ENCODE results near the gene BNC2.

BNC2 gene

DNA sequence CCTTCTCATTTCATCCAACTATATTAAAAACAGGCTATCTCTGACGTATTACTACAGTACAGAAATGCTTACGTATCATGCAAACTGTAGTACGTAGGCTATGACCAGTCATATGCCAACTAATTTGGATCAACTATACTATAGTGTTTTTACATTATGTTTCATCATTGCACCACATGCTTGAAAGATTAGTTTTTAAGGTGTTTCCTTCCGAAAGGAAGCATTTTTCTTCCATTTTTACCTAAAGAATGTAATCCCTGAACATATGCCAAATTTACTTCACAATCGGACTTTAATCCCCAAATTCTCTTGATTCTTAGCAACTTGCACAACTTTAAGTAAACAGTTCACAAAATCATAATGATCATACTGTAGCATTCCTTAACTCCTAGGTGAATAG lies 153.9 kb downstream of the BNC2 start:
- no peaks in the 10 kb centered on the region for H3F3A ChIP-seq (ENCODE audit: insufficient read depth, low read length)
- no peaks in the 10 kb centered on the region for H3K4me1 ChIP-seq (ENCODE audit: insufficient read depth, low read length, severe bottlenecking)
- H4K20me1 ChIP-seq (ENCODE audit: insufficient read depth, low read length) = no peaks in the 10 kb centered on the region
- no peaks in the 10 kb centered on the region for H3K36me3 ChIP-seq (ENCODE audit: insufficient read depth, low read length)
- no peak overlapping the region for H3K27ac ChIP-seq (ENCODE audit: low read depth, low read length, poor library complexity, severe bottlenecking)
- TF ChIP-seq, protein P1, sequence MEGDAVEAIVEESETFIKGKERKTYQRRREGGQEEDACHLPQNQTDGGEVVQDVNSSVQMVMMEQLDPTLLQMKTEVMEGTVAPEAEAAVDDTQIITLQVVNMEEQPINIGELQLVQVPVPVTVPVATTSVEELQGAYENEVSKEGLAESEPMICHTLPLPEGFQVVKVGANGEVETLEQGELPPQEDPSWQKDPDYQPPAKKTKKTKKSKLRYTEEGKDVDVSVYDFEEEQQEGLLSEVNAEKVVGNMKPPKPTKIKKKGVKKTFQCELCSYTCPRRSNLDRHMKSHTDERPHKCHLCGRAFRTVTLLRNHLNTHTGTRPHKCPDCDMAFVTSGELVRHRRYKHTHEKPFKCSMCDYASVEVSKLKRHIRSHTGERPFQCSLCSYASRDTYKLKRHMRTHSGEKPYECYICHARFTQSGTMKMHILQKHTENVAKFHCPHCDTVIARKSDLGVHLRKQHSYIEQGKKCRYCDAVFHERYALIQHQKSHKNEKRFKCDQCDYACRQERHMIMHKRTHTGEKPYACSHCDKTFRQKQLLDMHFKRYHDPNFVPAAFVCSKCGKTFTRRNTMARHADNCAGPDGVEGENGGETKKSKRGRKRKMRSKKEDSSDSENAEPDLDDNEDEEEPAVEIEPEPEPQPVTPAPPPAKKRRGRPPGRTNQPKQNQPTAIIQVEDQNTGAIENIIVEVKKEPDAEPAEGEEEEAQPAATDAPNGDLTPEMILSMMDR (IDR thresholded peaks at IDR 0.05; ENCODE audit: low read length) = no peak
- no peak for TF ChIP-seq EZH2 (IDR thresholded peaks at IDR 0.05; ENCODE audit: borderline replicate concordance, low read length)
- H3K79me2 ChIP-seq (ENCODE audit: insufficient read depth, low read length) = no peaks in the 10 kb centered on the region
- H3K4me3 ChIP-seq (ENCODE audit: low read depth, low read length, poor library complexity, severe bottlenecking) = no peak overlapping the region
- H3K9me3 ChIP-seq (ENCODE audit: low read length) = no peaks in the 10 kb centered on the region
- H3K4me2 ChIP-seq (ENCODE audit: low read length) = no peak overlapping the region
- no peaks in the 10 kb centered on the region for H3K9me2 ChIP-seq (ENCODE audit: low read depth, low read length)
- no peak overlapping the region for H2AFZ ChIP-seq (ENCODE audit: low read length)
- H3K27me3 ChIP-seq (ENCODE audit: insufficient read depth, low read length) = no peaks in the 10 kb centered on the region
- H3K9ac ChIP-seq (ENCODE audit: low read length) = no peak overlapping the region

DNA sequence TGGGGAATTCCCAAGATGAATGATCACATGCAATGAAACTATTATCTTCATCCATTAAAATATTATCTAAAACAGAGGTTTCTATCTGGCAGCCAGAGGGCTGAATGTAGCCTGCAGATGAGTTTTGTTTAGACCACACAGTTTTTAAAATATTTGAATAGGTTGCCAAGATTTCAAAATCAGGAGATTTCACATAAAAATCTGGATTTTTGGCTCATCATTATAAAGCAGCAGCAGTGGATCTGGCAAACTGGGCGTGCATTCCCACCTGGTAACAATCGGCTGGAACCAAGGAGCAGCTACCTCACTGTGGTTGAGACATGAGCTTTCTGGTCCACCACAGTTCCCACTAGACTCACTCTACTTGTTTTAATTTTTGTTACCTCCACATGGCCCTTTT lies 155.1 kb downstream of the BNC2 start:
- Histone ChIP-seq H3K4me1 (ENCODE audit: insufficient read depth, low read length, severe bottlenecking) (no peaks in the 10 kb centered on the region), H3F3A (ENCODE audit: insufficient read depth, low read length) (no peaks in the 10 kb centered on the region), H3K36me3 (ENCODE audit: insufficient read depth, low read length) (no peaks in the 10 kb centered on the region), H3K4me3 (ENCODE audit: low read depth, low read length, poor library complexity, severe bottlenecking) (no peak overlapping the region), H3K9me3 (ENCODE audit: low read length) (no peaks in the 10 kb centered on the region), H2AFZ (ENCODE audit: low read length) (no peak overlapping the region), H3K27ac (ENCODE audit: low read depth, low read length, poor library complexity, severe bottlenecking) (no peak overlapping the region), H3K79me2 (ENCODE audit: insufficient read depth, low read length) (no peaks in the 10 kb centered on the region), H3K9me2 (ENCODE audit: low read depth, low read length) (no peaks in the 10 kb centered on the region), H3K4me2 (ENCODE audit: low read length) (no peak overlapping the region), H4K20me1 (ENCODE audit: insufficient read depth, low read length) (no peaks in the 10 kb centered on the region), H3K9ac (ENCODE audit: low read length) (no peak overlapping the region), H3K27me3 (ENCODE audit: insufficient read depth, low read length) (no peaks in the 10 kb centered on the region)
- TF ChIP-seq, protein P1 (IDR thresholded peaks at IDR 0.05; ENCODE audit: low read length) = no peak
- TF ChIP-seq EZH2 (IDR thresholded peaks at IDR 0.05; ENCODE audit: borderline replicate concordance, low read length) = no peak

DNA sequence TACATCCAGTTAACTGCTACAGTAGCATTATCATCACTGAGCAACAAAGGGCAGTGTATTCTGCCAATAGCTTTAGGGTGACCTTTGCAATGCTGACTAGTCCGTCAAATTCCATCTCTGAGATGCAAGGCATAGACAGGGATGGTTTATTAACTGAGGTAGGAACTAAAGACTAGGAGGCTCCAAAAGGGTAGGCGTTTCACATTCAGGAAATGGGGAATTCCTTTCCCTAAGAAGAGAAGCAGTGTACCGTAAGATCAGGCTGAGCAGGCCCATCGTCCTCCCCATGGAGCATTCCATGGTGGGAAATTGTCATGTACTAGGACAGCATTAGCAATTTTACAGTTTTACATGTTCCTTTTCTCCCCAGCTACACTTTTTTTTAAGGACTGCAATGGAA lies 157.7 kb downstream of the BNC2 start:
- Histone ChIP-seq H3K36me3 (ENCODE audit: insufficient read depth, low read length) (no peaks in the 10 kb centered on the region), H3F3A (ENCODE audit: insufficient read depth, low read length) (no peaks in the 10 kb centered on the region), H3K27ac (ENCODE audit: low read depth, low read length, poor library complexity, severe bottlenecking) (no peak overlapping the region), H3K9me2 (ENCODE audit: low read depth, low read length) (no peaks in the 10 kb centered on the region), H2AFZ (ENCODE audit: low read length) (no peak overlapping the region), H3K9me3 (ENCODE audit: low read length) (no peaks in the 10 kb centered on the region), H3K4me2 (ENCODE audit: low read length) (no peak overlapping the region), H3K9ac (ENCODE audit: low read length) (no peak overlapping the region), H3K4me3 (ENCODE audit: low read depth, low read length, poor library complexity, severe bottlenecking) (no peak overlapping the region), H3K79me2 (ENCODE audit: insufficient read depth, low read length) (no peaks in the 10 kb centered on the region), H3K27me3 (ENCODE audit: insufficient read depth, low read length) (no peaks in the 10 kb centered on the region), H3K4me1 (ENCODE audit: insufficient read depth, low read length, severe bottlenecking) (no peaks in the 10 kb centered on the region), H4K20me1 (ENCODE audit: insufficient read depth, low read length) (no peaks in the 10 kb centered on the region)
- no peak for TF ChIP-seq EZH2 (IDR thresholded peaks at IDR 0.05; ENCODE audit: borderline replicate concordance, low read length)
- TF ChIP-seq, protein P1 (IDR thresholded peaks at IDR 0.05; ENCODE audit: low read length) = no peak
